ENCODE data around the gene CAST. TPM values are rescaled to one million over a fixed set of nuclear protein-coding genes. Genes with fewer than 3 reads are reported as not detected.

CAST gene, protein sequence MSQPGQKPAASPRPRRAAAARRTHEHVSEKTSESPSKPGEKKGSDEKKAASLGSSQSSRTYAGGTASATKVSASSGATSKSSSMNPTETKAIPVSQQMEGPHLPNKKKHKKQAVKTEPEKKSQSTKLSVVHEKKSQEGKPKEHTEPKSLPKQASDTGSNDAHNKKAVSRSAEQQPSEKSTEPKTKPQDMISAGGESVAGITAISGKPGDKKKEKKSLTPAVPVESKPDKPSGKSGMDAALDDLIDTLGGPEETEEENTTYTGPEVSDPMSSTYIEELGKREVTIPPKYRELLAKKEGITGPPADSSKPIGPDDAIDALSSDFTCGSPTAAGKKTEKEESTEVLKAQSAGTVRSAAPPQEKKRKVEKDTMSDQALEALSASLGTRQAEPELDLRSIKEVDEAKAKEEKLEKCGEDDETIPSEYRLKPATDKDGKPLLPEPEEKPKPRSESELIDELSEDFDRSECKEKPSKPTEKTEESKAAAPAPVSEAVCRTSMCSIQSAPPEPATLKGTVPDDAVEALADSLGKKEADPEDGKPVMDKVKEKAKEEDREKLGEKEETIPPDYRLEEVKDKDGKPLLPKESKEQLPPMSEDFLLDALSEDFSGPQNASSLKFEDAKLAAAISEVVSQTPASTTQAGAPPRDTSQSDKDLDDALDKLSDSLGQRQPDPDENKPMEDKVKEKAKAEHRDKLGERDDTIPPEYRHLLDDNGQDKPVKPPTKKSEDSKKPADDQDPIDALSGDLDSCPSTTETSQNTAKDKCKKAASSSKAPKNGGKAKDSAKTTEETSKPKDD
- total RNA-seq (100 to 1,000 TPM; 194 to 458 (median 237) TPM), polyA plus RNA-seq (10 to 100 TPM; 54.0 to 73.9 (median 69.4) TPM)
- long read RNA-seq, donor 1, full-length matches to known transcripts = 1 of 13 reads
- long read RNA-seq, donor 1, partial matches to known transcripts = 12 of 13 reads
- long read RNA-seq, donor 1, other reads (novel, unspliced or antisense) = 0 of 13 reads
- long read RNA-seq, donor 2, partial matches to known transcripts = 12 of 12 reads
- long read RNA-seq, donor 2, other reads (novel, unspliced or antisense) = 0 of 12 reads
- long read RNA-seq, donor 3, partial matches to known transcripts = 5 of 5 reads
- long read RNA-seq, donor 3, other reads (novel, unspliced or antisense) = 0 of 5 reads
- long read RNA-seq, donor 4 = 0 reads
- long read RNA-seq, donor 5, partial matches to known transcripts = 0 of 1 reads
- long read RNA-seq, donor 5, other reads (novel, unspliced or antisense) = 0 of 1 reads
- long read RNA-seq, donor 6, full-length matches to known transcripts = 4 of 70 reads
- long read RNA-seq, donor 6, partial matches to known transcripts = 66 of 70 reads
- long read RNA-seq, donor 6, other reads (novel, unspliced or antisense) = 0 of 70 reads
- long read RNA-seq, donor 7, partial matches to known transcripts = 0 of 3 reads
- long read RNA-seq, donor 7, other reads (novel, unspliced or antisense) = 0 of 3 reads
- long read RNA-seq, donor 8, partial matches to known transcripts = 6 of 6 reads
- long read RNA-seq, donor 8, other reads (novel, unspliced or antisense) = 0 of 6 reads
- long read RNA-seq, donor 9 = 0 reads
- long read RNA-seq, donor 10, full-length matches to known transcripts = 4 of 4 reads
- long read RNA-seq, donor 10, partial matches to known transcripts = 0 of 4 reads
- long read RNA-seq, donor 10, other reads (novel, unspliced or antisense) = 0 of 4 reads

DNA sequence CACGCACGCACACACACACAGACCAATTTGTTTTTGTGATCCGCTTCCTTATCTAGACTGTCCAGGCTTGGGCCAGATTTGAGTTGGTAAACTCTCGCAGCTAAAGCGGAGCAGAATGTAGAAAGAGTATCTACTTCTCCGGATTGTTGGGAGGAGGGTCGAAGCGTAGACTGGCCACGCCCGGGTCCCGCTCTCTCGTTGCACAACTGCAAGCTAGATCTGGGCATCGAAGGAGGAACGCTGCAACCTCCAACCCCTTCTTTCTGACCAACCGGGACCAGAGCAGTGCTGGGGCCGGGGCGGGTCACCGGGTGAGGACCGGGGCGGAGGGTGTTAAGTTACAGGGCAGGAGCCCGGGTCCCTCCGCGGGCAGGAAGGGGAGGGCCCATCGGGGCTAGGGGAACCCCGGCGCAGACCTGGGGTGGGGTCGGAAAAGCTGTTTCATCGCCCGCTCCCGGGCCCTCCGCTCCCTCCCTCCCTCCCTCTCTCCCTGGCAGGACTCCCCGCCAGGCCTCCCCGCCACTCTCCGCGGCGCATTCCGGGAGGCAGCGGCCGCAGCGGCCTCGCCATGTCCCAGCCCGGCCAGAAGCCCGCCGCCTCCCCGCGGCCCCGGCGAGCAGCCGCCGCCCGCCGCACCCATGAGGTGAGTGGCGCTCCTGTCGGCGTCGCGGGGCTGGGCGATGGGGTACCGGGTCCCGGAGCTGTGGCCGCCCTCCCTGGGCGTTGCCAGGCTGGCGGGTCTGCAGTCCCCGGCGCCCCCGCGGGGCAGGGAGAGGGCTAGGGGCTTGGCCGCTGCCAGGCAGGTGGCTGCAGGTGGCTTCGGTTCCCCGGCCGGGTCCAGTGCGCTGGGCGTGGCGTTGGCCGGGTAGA, at the start of gene CAST:
Gene CAST (plus strand): TSS at position 522 of the 870 bp plus-strand sequence. CDS start 47 bp downstream, at position 569.
- intact Hi-C loops (cut with DNase I; ENCODE audit: low total_unique reads) = no loop called here
- 0 to 2% (median 1%) methylated on average over 51 to 74 of the region's 75 CpGs for WGBS, 5 donors
- H3K27me3 ChIP-seq = no peaks in the 10 kb centered on the region
- H3K9me3 ChIP-seq = no peaks in the 10 kb centered on the region
- H3K36me3 ChIP-seq = no peaks in the 10 kb centered on the region
- H3K4me3 ChIP-seq = peak within 1 kb of the TSS; percentile 80 to 93 (median 86)
- H3K27ac ChIP-seq = peak within 1 kb of the TSS; percentile 99 to 100 (median 99)
- peak; percentile 85 to 90 for DNase-seq
- TF ChIP-seq POLR2AphosphoS5 (IDR thresholded peaks at IDR 0.05) = peak in 1 of 3 donors; percentile 78
- TF ChIP-seq POLR2A (IDR thresholded peaks at IDR 0.05) = no peak
- H3K4me1 ChIP-seq = peaks cover 16 to 57% (median 40%) of the 10 kb centered on the region in 4 donors

DNA sequence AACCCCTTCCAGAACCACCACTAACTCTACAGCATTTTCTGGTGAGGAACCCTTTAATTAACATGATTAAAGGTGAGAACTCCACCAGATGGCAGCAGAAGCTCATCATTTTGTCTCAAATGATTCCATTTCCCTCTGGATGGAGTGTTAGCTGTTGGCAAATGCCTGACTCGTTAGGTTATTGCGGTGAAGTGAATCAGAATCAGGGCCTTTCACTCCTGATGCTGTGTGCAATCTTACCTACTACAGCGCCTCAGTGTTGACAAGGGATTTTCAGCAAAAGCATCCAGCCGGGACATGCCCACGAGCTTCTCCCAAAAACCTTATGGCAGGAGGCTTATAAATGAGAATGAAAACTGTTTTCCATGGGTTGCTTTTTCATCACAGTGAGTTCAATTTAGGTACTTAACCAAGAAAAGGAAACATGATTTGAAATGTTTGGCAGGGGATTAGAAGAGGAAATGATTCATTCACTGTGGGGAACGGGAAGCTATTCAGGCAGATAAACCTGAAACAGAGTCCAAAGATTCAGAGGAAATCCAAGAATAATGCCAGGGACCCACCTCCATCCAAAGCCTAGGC, 48.0 kb upstream of the CAST start:
- Histone ChIP-seq H3K4me3 (no peak overlapping the region), H3K4me1 (peaks cover 0 to 16% (median 6%) of the 10 kb centered on the region in 4 donors), H3K27ac (peak overlapping the region in 3 of 5 donors; percentile 54 to 61 (median 55)), H3K9me3 (no peaks in the 10 kb centered on the region), H3K36me3 (no peaks in the 10 kb centered on the region), H3K27me3 (no peaks in the 10 kb centered on the region)
- 11 to 19% (median 17%) methylated on average over 6 of the region's 6 CpGs for WGBS, 5 donors
- peak; percentile 52 to 88 for DNase-seq
- intact Hi-C loops (cut with DNase I; ENCODE audit: low total_unique reads) = loop anchor here (10.0 kb wide), 1 partner anchor 71 kb away; no protein-coding TSS in a partner anchor
- TF ChIP-seq POLR2AphosphoS5 (IDR thresholded peaks at IDR 0.05) = peak in 1 of 3 donors; percentile 75
- TF ChIP-seq, protein P1, sequence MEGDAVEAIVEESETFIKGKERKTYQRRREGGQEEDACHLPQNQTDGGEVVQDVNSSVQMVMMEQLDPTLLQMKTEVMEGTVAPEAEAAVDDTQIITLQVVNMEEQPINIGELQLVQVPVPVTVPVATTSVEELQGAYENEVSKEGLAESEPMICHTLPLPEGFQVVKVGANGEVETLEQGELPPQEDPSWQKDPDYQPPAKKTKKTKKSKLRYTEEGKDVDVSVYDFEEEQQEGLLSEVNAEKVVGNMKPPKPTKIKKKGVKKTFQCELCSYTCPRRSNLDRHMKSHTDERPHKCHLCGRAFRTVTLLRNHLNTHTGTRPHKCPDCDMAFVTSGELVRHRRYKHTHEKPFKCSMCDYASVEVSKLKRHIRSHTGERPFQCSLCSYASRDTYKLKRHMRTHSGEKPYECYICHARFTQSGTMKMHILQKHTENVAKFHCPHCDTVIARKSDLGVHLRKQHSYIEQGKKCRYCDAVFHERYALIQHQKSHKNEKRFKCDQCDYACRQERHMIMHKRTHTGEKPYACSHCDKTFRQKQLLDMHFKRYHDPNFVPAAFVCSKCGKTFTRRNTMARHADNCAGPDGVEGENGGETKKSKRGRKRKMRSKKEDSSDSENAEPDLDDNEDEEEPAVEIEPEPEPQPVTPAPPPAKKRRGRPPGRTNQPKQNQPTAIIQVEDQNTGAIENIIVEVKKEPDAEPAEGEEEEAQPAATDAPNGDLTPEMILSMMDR (IDR thresholded peaks at IDR 0.05) = peak in 4 of 7 experiments; percentile 23 to 74 (median 59)
- no peak for TF ChIP-seq EP300 (IDR thresholded peaks at IDR 0.05)

DNA sequence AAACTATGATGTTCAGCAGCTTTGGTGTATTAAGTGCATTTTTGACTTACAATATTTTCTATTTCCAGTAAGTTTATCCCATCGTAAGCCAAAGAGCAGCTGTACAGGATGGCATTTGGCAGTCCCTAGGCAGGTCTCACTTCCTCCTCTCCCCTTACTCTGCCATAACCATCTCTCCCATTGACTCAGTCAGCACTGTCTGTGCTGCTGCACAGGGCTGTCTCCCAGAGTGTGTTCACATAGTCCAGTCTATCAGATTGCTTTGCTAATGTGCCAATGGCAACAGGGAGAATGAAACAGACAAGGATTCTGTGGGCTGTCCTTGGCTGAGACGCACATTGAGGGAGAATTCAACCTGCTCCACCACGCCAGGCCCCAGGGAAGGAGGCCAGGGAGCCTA, 47.0 kb upstream of the CAST start:
- Histone ChIP-seq H3K4me1 (peaks cover 0 to 16% (median 6%) of the 10 kb centered on the region in 4 donors), H3K36me3 (no peaks in the 10 kb centered on the region), H3K27ac (no peak overlapping the region), H3K4me3 (no peak overlapping the region), H3K27me3 (no peaks in the 10 kb centered on the region), H3K9me3 (no peaks in the 10 kb centered on the region)
- intact Hi-C loops (cut with DNase I; ENCODE audit: low total_unique reads) = loop anchor here (10.0 kb wide), 1 partner anchor 70 kb away; no protein-coding TSS in a partner anchor
- WGBS, 5 donors = 89 to 95% (median 93%) methylated on average over 3 of the region's 3 CpGs
- TF ChIP-seq EP300 (IDR thresholded peaks at IDR 0.05) (no peak), POLR2A (IDR thresholded peaks at IDR 0.05) (no peak), POLR2AphosphoS5 (IDR thresholded peaks at IDR 0.05) (no peak)
- TF ChIP-seq, protein P1 (IDR thresholded peaks at IDR 0.05) = no peak
- DNase-seq = no peak

Measured in stomach (tissue), 19 donors.